Smooth muscle cell (in vitro differentiated cells): ENCODE data around the gene ARHGEF17. TPM values are rescaled to one million over a fixed set of nuclear protein-coding genes. Genes with fewer than 3 reads are reported as not detected.
"Not testable (repeated sequence)": the region's sequence is repeated elsewhere in the genome, so short reads cannot be mapped to it uniquely, and the experiment has no call there.

Experiments used
- DNase-seq: peaks from one replicate; lab custom pipeline; 2025; ENCODE audit not compliant: unreplicated experiment; lab: John Stamatoyannopoulos, UW
- H2AFZ ChIP-seq: fragments of 200-600 bp; sonication (generic); 2 replicates; pipeline ENCODE4 v1.6.0; 2016; ENCODE audit warnings: antibody characterized with exemption, low read depth, mild to moderate bottlenecking
- H3F3A ChIP-seq: fragments of 200-600 bp; sonication (generic); 2 replicates; pipeline ENCODE4 v1.6.0; 2017; ENCODE audit warnings: antibody characterized with exemption, low read depth
- H3K27ac ChIP-seq: fragments of 200-600 bp; sonication (generic); 2 replicates; pipeline ENCODE4 v1.5.1; 2016; ENCODE audit warnings: low read depth, mild to moderate bottlenecking
- H3K27me3 ChIP-seq: fragments of 200-600 bp; sonication (generic); 2 replicates; pipeline ENCODE4 v1.6.1; 2016; ENCODE audit warnings: low read depth, mild to moderate bottlenecking
- H3K36me3 ChIP-seq: fragments of 200-600 bp; sonication (generic); 2 replicates; pipeline ENCODE4 v1.5.1; 2016; ENCODE audit warnings: low read depth
- H3K4me1 ChIP-seq: fragments of 200-600 bp; sonication (generic); 2 replicates; pipeline ENCODE4 v1.5.1; 2016; ENCODE audit warnings: low read depth
- H3K4me2 ChIP-seq: fragments of 200-600 bp; sonication (generic); 2 replicates; pipeline ENCODE4 v1.6.0; 2016; ENCODE audit warnings: mild to moderate bottlenecking
- H3K4me3 ChIP-seq: fragments of 200-600 bp; sonication (generic); 2 replicates; pipeline ENCODE4 v1.5.1; 2016; ENCODE audit warnings: mild to moderate bottlenecking
- H3K79me2 ChIP-seq: fragments of 200-600 bp; sonication (generic); 2 replicates; pipeline ENCODE4 v1.6.0; 2016; ENCODE audit warnings: low read depth, mild to moderate bottlenecking
- H3K9ac ChIP-seq: fragments of 200-600 bp; sonication (generic); 2 replicates; pipeline ENCODE4 v1.6.0; 2016; ENCODE audit warnings: low read depth
- H3K9me3 ChIP-seq: fragments of 200-600 bp; sonication (generic); replicated peaks from 2 replicates; pipeline ENCODE4 v1.5.1; 2016; ENCODE audit warnings: low read depth
- H4K20me1 ChIP-seq: fragments of 200-600 bp; sonication (generic); 2 replicates; pipeline ENCODE4 v1.6.0; 2016; ENCODE audit warnings: low read depth
- WGBS: methylation state at CpG from one replicate; pipeline ENCODE4 v1.1.7; 2016; ENCODE audit warnings: low lambda C conversion rate; 5-methylcytosine and 5-hydroxymethylcytosine counted together
- polyA plus RNA-seq: library from polyadenylated mRNA; unstranded; fragments of >200 nt; fragmentation: Nextera tagmentation; extraction: Ambion mirVana; gene quantifications from 2 replicates; pipeline ENCODE4 v1.2.1, GENCODE V29; 2016
- total RNA-seq: library from RNA; depleted of rRNA; stranded (reverse); fragments of >200 nt; gene quantifications from 2 replicates; pipeline ENCODE4 v1.2.3, GENCODE V29; 2014
- TF ChIP-seq, protein P1 (sequence below): fragments of 200-600 bp; sonication (generic); IDR thresholded peaks from 2 replicates; pipeline ENCODE4 v1.5.1; 2017; ENCODE audit warnings: borderline replicate concordance, mild to moderate bottlenecking, antibody characterized with exemption; ENCODE audit not compliant: insufficient read depth, poor library complexity, severe bottlenecking

The ARHGEF17 gene
- total and polyA plus RNA-seq, 2 experiments from 2014 or later: 18.0 to 27.8 TPM

- Histone ChIP-seq H3K4me3 (no peak overlapping the region), H3K27me3 (no peaks in the 10 kb centered on the region), H3K9ac (no peak overlapping the region), H3F3A (peaks cover 8% of the 10 kb centered on the region), H3K9me3 (no peaks in the 10 kb centered on the region), H3K4me1 (peaks cover 5% of the 10 kb centered on the region), H3K27ac (peak overlapping the region; percentile 44), H3K4me2 (no peak overlapping the region), H4K20me1 (no peaks in the 10 kb centered on the region), H2AFZ (no peak overlapping the region), H3K79me2 (no peaks in the 10 kb centered on the region), H3K36me3 (no peaks in the 10 kb centered on the region)
- TF ChIP-seq, protein P1, sequence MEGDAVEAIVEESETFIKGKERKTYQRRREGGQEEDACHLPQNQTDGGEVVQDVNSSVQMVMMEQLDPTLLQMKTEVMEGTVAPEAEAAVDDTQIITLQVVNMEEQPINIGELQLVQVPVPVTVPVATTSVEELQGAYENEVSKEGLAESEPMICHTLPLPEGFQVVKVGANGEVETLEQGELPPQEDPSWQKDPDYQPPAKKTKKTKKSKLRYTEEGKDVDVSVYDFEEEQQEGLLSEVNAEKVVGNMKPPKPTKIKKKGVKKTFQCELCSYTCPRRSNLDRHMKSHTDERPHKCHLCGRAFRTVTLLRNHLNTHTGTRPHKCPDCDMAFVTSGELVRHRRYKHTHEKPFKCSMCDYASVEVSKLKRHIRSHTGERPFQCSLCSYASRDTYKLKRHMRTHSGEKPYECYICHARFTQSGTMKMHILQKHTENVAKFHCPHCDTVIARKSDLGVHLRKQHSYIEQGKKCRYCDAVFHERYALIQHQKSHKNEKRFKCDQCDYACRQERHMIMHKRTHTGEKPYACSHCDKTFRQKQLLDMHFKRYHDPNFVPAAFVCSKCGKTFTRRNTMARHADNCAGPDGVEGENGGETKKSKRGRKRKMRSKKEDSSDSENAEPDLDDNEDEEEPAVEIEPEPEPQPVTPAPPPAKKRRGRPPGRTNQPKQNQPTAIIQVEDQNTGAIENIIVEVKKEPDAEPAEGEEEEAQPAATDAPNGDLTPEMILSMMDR: no peak
- no peak for DNase-seq
- WGBS: 90% methylated on average over 7 of the region's 7 CpGs
Measured at GRCh38 chr11:73272680-73273038, 35.4 kb upstream of the ARHGEF17 start.

- H3K27me3 ChIP-seq: no peaks in the 10 kb centered on the region
- H3K9me3 ChIP-seq: no peaks in the 10 kb centered on the region
- H3K4me1 ChIP-seq: peaks cover 5% of the 10 kb centered on the region
- H3F3A ChIP-seq: peaks cover 8% of the 10 kb centered on the region
- no peak overlapping the region for H3K4me2 ChIP-seq
- no peaks in the 10 kb centered on the region for H4K20me1 ChIP-seq
- H3K9ac ChIP-seq: no peak overlapping the region
- H2AFZ ChIP-seq: no peak overlapping the region
- no peak overlapping the region for H3K27ac ChIP-seq
- no peak for DNase-seq
- no peaks in the 10 kb centered on the region for H3K36me3 ChIP-seq
- TF ChIP-seq, protein P1: no peak
- WGBS: 57% methylated on average over 8 of the region's 8 CpGs
- H3K4me3 ChIP-seq: no peak overlapping the region
- H3K79me2 ChIP-seq: no peaks in the 10 kb centered on the region
Measured at GRCh38 chr11:73273222-73273895, 34.7 kb upstream of the ARHGEF17 start.

DNA sequence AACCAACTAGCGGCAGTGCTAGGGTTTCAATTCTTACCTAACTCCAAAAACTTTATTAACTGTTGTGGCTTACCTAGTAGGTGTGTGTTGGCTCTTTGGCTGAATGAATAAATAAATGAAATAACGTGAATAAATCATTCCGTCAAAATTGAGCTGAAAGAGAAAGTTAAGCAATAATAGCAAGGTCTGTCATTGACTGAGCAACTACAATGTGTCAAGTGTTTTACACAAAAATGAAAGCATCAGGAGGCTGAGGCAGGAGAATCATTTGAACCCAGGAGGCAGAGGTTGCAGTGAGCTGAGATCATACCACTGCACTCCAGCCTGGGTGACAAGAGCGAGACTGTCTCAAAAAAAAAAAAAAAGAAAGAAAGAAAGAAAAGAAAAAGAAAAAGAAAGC, 33.9 kb upstream of the ARHGEF17 start:
- H3K27ac ChIP-seq, H2AFZ ChIP-seq, H3K9ac ChIP-seq, H3K4me2 ChIP-seq, H3K27me3 ChIP-seq, H3F3A ChIP-seq, H3K9me3 ChIP-seq, DNase-seq, H3K4me3 ChIP-seq, H4K20me1 ChIP-seq, H3K79me2 ChIP-seq, H3K36me3 ChIP-seq, H3K4me1 ChIP-seq: not testable (repeated sequence)
- WGBS: 94% methylated on average over 4 of the region's 4 CpGs

DNA sequence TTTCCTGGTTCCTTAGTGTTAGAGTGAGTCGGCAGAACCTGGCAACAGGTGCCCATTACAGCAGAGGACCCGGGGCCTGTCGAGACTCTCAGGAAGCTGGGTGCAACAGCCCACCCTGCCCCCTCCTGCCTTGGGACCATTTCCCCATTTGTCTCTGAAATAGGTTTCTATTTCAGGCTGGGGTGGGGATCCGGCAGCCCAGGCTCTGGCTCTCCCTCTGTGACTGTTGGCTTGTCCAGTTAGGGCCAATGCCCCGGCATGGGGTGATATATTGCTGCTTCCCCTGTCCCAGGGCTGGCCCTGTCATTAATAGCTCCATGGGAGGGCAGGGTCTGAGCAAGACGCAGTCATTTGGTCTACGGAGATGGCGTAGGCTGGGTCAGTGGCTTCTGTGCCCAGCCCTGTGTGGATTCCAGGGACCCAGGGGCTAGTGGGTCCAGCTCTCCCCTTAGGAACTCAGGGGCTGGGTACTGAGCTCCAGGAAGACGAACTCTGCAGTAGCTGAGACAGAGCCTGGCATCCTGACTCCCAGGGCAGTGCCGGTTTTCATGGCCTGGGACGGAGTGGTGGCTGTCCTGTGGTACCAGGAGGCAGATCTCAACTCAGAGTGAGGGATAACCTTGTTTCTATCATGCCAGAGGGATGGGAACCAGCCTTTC, 33.2 kb upstream of the ARHGEF17 start:
- TF ChIP-seq, protein P1: no peak
- H3K4me3 ChIP-seq: no peak overlapping the region
- H3K9me3 ChIP-seq: no peaks in the 10 kb centered on the region
- no peak for DNase-seq
- no peaks in the 10 kb centered on the region for H3K36me3 ChIP-seq
- H3K79me2 ChIP-seq: no peaks in the 10 kb centered on the region
- H3K4me2 ChIP-seq: no peak overlapping the region
- no peaks in the 10 kb centered on the region for H4K20me1 ChIP-seq
- no peak overlapping the region for H2AFZ ChIP-seq
- H3K27ac ChIP-seq: no peak overlapping the region
- no peak overlapping the region for H3K9ac ChIP-seq
- H3K27me3 ChIP-seq: no peaks in the 10 kb centered on the region
- H3F3A ChIP-seq: peaks cover 8% of the 10 kb centered on the region
- H3K4me1 ChIP-seq: peaks cover 5% of the 10 kb centered on the region
- WGBS: 83% methylated on average over 11 of the region's 11 CpGs
